H9 (cell line): ENCODE results near the gene ADAT3. TPM values are rescaled to one million over a fixed set of nuclear protein-coding genes. Genes with fewer than 3 reads are reported as not detected.

Experiments used
- DNase-seq: peaks from one replicate; pipeline ENCODE4 v3.0.0-alpha.2; 2017
- H2AFZ ChIP-seq: one replicate; pipeline ENCODE4 v1.6.1; 2013; ENCODE audit warnings: mild to moderate bottlenecking, low read length, control low read depth, moderate library complexity
- H2AK5ac ChIP-seq: 2 replicates; pipeline ENCODE4 v1.6.1; 2013; ENCODE audit warnings: low read length, control low read depth, mixed read lengths; ENCODE audit not compliant: insufficient read length
- H2BK120ac ChIP-seq: one replicate; pipeline ENCODE4 v1.6.1; 2013; ENCODE audit warnings: low read depth, mild to moderate bottlenecking, low read length, control low read depth, inconsistent platforms; ENCODE audit not compliant: poor library complexity, severe bottlenecking
- H2BK12ac ChIP-seq: 2 replicates; pipeline ENCODE4 v1.6.1; 2013; ENCODE audit warnings: low read length, control low read depth, mixed read lengths, low read depth; ENCODE audit not compliant: insufficient read length
- H2BK15ac ChIP-seq: 2 replicates; pipeline ENCODE4 v1.6.1; 2013; ENCODE audit warnings: low read depth, low read length, control low read depth
- H2BK20ac ChIP-seq: one replicate; pipeline ENCODE4 v1.6.1; 2013; ENCODE audit warnings: low read depth, mild to moderate bottlenecking, low read length, control low read depth, inconsistent platforms; ENCODE audit not compliant: poor library complexity, severe bottlenecking
- H2BK5ac ChIP-seq: 2 replicates; pipeline ENCODE4 v1.6.1; 2013; ENCODE audit warnings: low read length, control low read depth, mixed read lengths; ENCODE audit not compliant: insufficient read length
- H3K14ac ChIP-seq: 2 replicates; pipeline ENCODE4 v1.6.1; 2013; ENCODE audit warnings: low read length, control low read depth; ENCODE audit not compliant: insufficient read depth
- H3K18ac ChIP-seq: 2 replicates; pipeline ENCODE4 v1.6.1; 2013; ENCODE audit warnings: low read depth, mild to moderate bottlenecking, mixed read lengths, low read length, control low read depth; ENCODE audit not compliant: insufficient read length
- H3K23ac ChIP-seq: 2 replicates; pipeline ENCODE4 v1.6.1; 2013; ENCODE audit warnings: low read length, control low read depth, mixed read lengths, low read depth; ENCODE audit not compliant: insufficient read length
- H3K23me2 ChIP-seq: 2 replicates; pipeline ENCODE4 v1.6.1; 2013; ENCODE audit warnings: low read depth, mild to moderate bottlenecking, mixed read lengths, low read length, control low read depth; ENCODE audit not compliant: insufficient read length, poor library complexity, severe bottlenecking
- H3K27ac ChIP-seq: 2 replicates; pipeline ENCODE4 v1.5.1; 2013; ENCODE audit warnings: low read length, control low read depth, mixed read lengths, low read depth; ENCODE audit not compliant: insufficient read length
- H3K27me3 ChIP-seq: 2 replicates; pipeline ENCODE4 v1.6.1; 2013; ENCODE audit warnings: low read length, control low read depth, inconsistent platforms; ENCODE audit not compliant: insufficient read depth
- H3K4ac ChIP-seq: 2 replicates; pipeline ENCODE4 v1.6.1; 2013; ENCODE audit warnings: low read depth, mild to moderate bottlenecking, control low read depth, inconsistent platforms, low read length, moderate library complexity
- H3K4me1 ChIP-seq: 2 replicates; pipeline ENCODE4 v1.6.1; 2013; ENCODE audit warnings: low read length, control low read depth, inconsistent platforms; ENCODE audit not compliant: insufficient read depth
- H3K4me2 ChIP-seq: 2 replicates; pipeline ENCODE4 v1.6.1; 2013; ENCODE audit warnings: low read length, control low read depth, mixed read lengths; ENCODE audit not compliant: insufficient read length, insufficient read depth
- H3K56ac ChIP-seq: 2 replicates; pipeline ENCODE4 v1.6.1; 2013; ENCODE audit warnings: low read depth, mild to moderate bottlenecking, mixed read lengths, low read length, control low read depth; ENCODE audit not compliant: insufficient read length
- H3K79me1 ChIP-seq: 2 replicates; pipeline ENCODE4 v1.6.1; 2013; ENCODE audit warnings: low read depth, mild to moderate bottlenecking, moderate library complexity, low read length, control low read depth, inconsistent platforms; ENCODE audit not compliant: insufficient read depth, poor library complexity, severe bottlenecking
- H3K79me2 ChIP-seq: 2 replicates; pipeline ENCODE4 v1.6.1; 2013; ENCODE audit warnings: low read length, control low read depth, inconsistent platforms; ENCODE audit not compliant: insufficient read depth
- H3K9ac ChIP-seq: 2 replicates; pipeline ENCODE4 v1.6.1; 2013; ENCODE audit warnings: low read length, control low read depth, mixed read lengths; ENCODE audit not compliant: insufficient read length; ENCODE audit errors: extremely low read depth
- H3K9me3 ChIP-seq: one replicate; pipeline ENCODE4 v1.6.1; 2013; ENCODE audit warnings: low read depth, low read length, inconsistent platforms; ENCODE audit not compliant: control insufficient read depth
- H3T11ph ChIP-seq: one replicate; pipeline ENCODE4 v1.6.1; 2013; ENCODE audit warnings: mild to moderate bottlenecking, low read length, control low read depth, inconsistent platforms
- H4K20me1 ChIP-seq: one replicate; pipeline ENCODE4 v1.6.1; 2013; ENCODE audit not compliant: control insufficient read depth, insufficient read length, insufficient read depth
- H4K5ac ChIP-seq: 2 replicates; pipeline ENCODE4 v1.6.1; 2013; ENCODE audit warnings: low read depth, mild to moderate bottlenecking, mixed read lengths, low read length, control low read depth; ENCODE audit not compliant: insufficient read length
- H4K8ac ChIP-seq: replicated peaks from 2 replicates; pipeline ENCODE4 v1.6.1; 2013; ENCODE audit warnings: low read length, control low read depth, mixed read lengths, low read depth; ENCODE audit not compliant: insufficient read length
- H4K91ac ChIP-seq: 2 replicates; pipeline ENCODE4 v1.6.1; 2013; ENCODE audit warnings: low read depth, mild to moderate bottlenecking, moderate library complexity, mixed read lengths, low read length, control low read depth; ENCODE audit not compliant: insufficient read length
- H3K27ac Mint-ChIP-seq, 3 experiments: 2 replicates in 2 of 3; 3 replicates in 1 of 3; pipeline ENCODE4 v1.8.0; 2020 to 2021; ENCODE audit warnings: mixed read lengths in 3 of 3, mild to moderate bottlenecking in 1 of 3, moderate library complexity in 1 of 3
- H3K27me3 Mint-ChIP-seq: 2 replicates; pipeline ENCODE4 v1.8.0; 2021; ENCODE audit warnings: low read depth, mild to moderate bottlenecking, moderate library complexity, mixed read lengths
- H3K36me3 Mint-ChIP-seq, 3 experiments: 2 replicates in 2 of 3; 3 replicates in 1 of 3; pipeline ENCODE4 v1.8.0; 2020 to 2021; ENCODE audit warnings: low read depth in 3 of 3, mixed read lengths in 3 of 3; ENCODE audit not compliant: insufficient read depth in 1 of 3
- H3K4me1 Mint-ChIP-seq, 2 experiments: 2 replicates each; pipeline ENCODE4 v1.8.0; 2020; ENCODE audit warnings: mixed read lengths in 2 of 2
- H3K4me3 Mint-ChIP-seq, 2 experiments: 2 replicates in 1 of 2; 3 replicates in 1 of 2; pipeline ENCODE4 v1.8.0; 2020 to 2021; ENCODE audit warnings: mild to moderate bottlenecking in 2 of 2, mixed read lengths in 2 of 2, moderate library complexity in 1 of 2
- H3K9me3 Mint-ChIP-seq, 2 experiments: 2 replicates in 1 of 2; 3 replicates in 1 of 2; pipeline ENCODE4 v1.8.0; 2020; ENCODE audit warnings: mild to moderate bottlenecking in 2 of 2, mixed read lengths in 2 of 2, moderate library complexity in 1 of 2
- WGBS: extraction: QIAGEN DNeasy Blood & Tissue Kit; methylation state at CpG from one replicate; pipeline ENCODE4 v1.1.7; 2013; ENCODE audit warnings: missing lambda C conversion rate, low lambda C conversion rate, mixed read lengths; ENCODE audit not compliant: insufficient read length; ENCODE audit errors: extremely low coverage; 5-methylcytosine and 5-hydroxymethylcytosine counted together
- total RNA-seq: library from RNA; stranded (reverse); gene quantifications from 2 replicates; pipeline ENCODE4 v1.2.1, GENCODE V29; 2021
- TF ChIP-seq, protein P1 (sequence below): fragments of 200-600 bp; sonication (generic); conservative IDR thresholded peaks from 3 replicates; pipeline ENCODE4 v1.8.0; 2021; ENCODE audit warnings: antibody characterized with exemption, mild to moderate bottlenecking

ADAT3 gene
- total RNA-seq, 1 experiment from 2014 or later, result 12.2 TPM

DNA sequence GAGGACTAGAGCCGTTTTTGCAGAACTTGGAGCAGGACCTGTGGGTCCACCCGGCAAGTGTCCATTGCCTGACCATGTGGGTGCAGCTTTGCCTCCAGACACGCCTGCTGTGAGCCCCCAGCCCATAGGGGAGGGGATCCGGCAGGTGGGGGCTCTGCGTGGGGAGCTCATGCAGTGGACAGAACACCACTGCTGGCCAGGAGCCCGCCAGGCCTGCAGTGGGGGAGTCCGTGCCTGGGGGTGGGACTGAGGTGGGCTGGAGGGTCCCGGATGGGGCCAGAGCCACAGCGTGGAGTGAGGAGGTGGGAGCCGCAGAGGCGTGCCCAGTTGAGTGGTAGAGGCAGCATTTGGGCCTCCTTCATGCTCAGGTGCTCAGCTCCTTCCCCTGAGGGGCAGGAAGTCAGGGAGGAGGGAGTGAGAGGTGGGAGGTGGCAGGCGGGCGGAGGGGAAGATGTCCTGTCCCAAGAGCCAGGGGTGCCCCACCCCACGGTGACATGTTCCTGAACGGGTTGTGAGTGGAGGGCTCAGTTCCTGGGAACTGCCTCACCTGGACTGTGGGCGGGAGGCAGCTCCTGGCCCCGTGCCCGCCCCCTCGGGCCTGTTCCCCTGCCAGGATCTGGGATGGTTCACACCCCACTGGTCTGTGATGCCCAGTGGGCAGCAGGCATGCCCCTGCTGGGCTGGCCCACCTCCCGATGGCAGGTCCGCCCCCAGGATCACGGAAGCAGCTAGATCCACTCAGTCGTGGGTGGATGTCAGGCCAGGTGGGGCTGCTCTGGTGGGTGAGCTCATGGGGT, 8.8 kb downstream of the ADAT3 start:
- Histone ChIP-seq H2AFZ (no peak overlapping the region), H3K4ac (no peak overlapping the region), H3T11ph (no peak overlapping the region), H3K9ac (no peak overlapping the region), H2AK5ac (no peak overlapping the region), H3K9me3 (no peaks in the 10 kb centered on the region), H3K27me3 (no peaks in the 10 kb centered on the region), H3K23me2 (no peaks in the 10 kb centered on the region), H4K5ac (no peak overlapping the region), H4K91ac (no peak overlapping the region), H3K4me1 (no peaks in the 10 kb centered on the region), H3K79me2 (peaks cover 6% of the 10 kb centered on the region; the same call in 1 of the 2 replicates), H3K27ac (no peak overlapping the region), H3K14ac (no peak overlapping the region), H3K79me1 (peaks cover 4% of the 10 kb centered on the region), H3K23ac (no peak overlapping the region), H3K4me2 (no peak overlapping the region), H2BK5ac (no peak overlapping the region), H3K56ac (no peak overlapping the region), H2BK20ac (no peak overlapping the region), H4K8ac (no peak overlapping the region), H2BK120ac (no peak overlapping the region), H3K18ac (no peak overlapping the region), H2BK15ac (no peak overlapping the region), H4K20me1 (no peaks in the 10 kb centered on the region), H2BK12ac (no peak overlapping the region)
- no CpG with 5 or more reads among the region's 23 CpGs for WGBS
- no peak overlapping the region for H3K4me3 Mint-ChIP-seq
- H3K27me3 Mint-ChIP-seq, result no peaks in the 10 kb centered on the region
- H3K9me3 Mint-ChIP-seq, result no peaks in the 10 kb centered on the region
- DNase-seq, result no peak
- H3K27ac Mint-ChIP-seq, result no peak overlapping the region; a peak in 2 of 7 replicates
- H3K4me1 Mint-ChIP-seq, result no peaks in the 10 kb centered on the region
- peaks cover 6 to 33% (median 32%) of the 10 kb centered on the region in 3 experiments for H3K36me3 Mint-ChIP-seq
- TF ChIP-seq, protein P1, sequence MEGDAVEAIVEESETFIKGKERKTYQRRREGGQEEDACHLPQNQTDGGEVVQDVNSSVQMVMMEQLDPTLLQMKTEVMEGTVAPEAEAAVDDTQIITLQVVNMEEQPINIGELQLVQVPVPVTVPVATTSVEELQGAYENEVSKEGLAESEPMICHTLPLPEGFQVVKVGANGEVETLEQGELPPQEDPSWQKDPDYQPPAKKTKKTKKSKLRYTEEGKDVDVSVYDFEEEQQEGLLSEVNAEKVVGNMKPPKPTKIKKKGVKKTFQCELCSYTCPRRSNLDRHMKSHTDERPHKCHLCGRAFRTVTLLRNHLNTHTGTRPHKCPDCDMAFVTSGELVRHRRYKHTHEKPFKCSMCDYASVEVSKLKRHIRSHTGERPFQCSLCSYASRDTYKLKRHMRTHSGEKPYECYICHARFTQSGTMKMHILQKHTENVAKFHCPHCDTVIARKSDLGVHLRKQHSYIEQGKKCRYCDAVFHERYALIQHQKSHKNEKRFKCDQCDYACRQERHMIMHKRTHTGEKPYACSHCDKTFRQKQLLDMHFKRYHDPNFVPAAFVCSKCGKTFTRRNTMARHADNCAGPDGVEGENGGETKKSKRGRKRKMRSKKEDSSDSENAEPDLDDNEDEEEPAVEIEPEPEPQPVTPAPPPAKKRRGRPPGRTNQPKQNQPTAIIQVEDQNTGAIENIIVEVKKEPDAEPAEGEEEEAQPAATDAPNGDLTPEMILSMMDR, result no peak
